ENCODE results near the gene DHX9. TPM values are rescaled to one million over a fixed set of nuclear protein-coding genes. Genes with fewer than 3 reads are reported as not detected.

Gene DHX9
- polyA plus RNA-seq, 1 donor from 2014 or later = 193 TPM

DNA sequence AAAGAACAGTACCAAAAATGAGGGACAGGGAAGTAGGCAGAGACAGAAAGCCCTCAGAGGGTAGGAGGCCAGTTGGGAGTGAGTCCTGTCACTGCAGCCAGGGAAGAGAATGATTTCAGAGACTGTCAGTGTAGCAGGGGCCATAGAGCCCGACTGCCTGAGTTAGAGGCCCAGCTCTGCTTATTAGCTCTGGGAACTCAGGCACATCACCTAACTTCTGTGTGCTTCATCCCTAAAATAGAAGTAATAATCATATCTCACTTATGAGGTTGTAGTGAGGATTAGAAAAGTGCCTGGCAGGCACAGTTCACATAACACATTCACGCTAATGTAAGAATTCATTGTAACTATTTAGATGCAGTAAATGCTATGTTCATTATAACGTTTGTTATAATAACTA is 31.2 kb upstream of the DHX9 start:
- H3K79me2 ChIP-seq (replicated peaks; ENCODE audit: insufficient read depth, low read length) = no peaks in the 10 kb centered on the region
- TF ChIP-seq, protein P1, sequence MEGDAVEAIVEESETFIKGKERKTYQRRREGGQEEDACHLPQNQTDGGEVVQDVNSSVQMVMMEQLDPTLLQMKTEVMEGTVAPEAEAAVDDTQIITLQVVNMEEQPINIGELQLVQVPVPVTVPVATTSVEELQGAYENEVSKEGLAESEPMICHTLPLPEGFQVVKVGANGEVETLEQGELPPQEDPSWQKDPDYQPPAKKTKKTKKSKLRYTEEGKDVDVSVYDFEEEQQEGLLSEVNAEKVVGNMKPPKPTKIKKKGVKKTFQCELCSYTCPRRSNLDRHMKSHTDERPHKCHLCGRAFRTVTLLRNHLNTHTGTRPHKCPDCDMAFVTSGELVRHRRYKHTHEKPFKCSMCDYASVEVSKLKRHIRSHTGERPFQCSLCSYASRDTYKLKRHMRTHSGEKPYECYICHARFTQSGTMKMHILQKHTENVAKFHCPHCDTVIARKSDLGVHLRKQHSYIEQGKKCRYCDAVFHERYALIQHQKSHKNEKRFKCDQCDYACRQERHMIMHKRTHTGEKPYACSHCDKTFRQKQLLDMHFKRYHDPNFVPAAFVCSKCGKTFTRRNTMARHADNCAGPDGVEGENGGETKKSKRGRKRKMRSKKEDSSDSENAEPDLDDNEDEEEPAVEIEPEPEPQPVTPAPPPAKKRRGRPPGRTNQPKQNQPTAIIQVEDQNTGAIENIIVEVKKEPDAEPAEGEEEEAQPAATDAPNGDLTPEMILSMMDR (IDR thresholded peaks at IDR 0.05; ENCODE audit: poor library complexity, severe bottlenecking) = no peak
- TF ChIP-seq SMC3 (conservative IDR thresholded peaks at IDR 0.05; ENCODE audit: poor library complexity) (no peak), MXI1 (conservative IDR thresholded peaks at IDR 0.05; ENCODE audit: poor library complexity, severe bottlenecking) (no peak), RAD21 (conservative IDR thresholded peaks at IDR 0.05) (no peak), EP300 (conservative IDR thresholded peaks at IDR 0.05; ENCODE audit: poor library complexity, severe bottlenecking) (no peak), EZH2 (IDR thresholded peaks at IDR 0.05; ENCODE audit: borderline replicate concordance, insufficient read depth, low read length, poor library complexity, severe bottlenecking) (no peak), POLR2AphosphoS5 (IDR thresholded peaks at IDR 0.05) (no peak), TAF1 (IDR thresholded peaks at IDR 0.05; ENCODE audit: low read depth) (no peak)
- TF ChIP-seq, protein P2, sequence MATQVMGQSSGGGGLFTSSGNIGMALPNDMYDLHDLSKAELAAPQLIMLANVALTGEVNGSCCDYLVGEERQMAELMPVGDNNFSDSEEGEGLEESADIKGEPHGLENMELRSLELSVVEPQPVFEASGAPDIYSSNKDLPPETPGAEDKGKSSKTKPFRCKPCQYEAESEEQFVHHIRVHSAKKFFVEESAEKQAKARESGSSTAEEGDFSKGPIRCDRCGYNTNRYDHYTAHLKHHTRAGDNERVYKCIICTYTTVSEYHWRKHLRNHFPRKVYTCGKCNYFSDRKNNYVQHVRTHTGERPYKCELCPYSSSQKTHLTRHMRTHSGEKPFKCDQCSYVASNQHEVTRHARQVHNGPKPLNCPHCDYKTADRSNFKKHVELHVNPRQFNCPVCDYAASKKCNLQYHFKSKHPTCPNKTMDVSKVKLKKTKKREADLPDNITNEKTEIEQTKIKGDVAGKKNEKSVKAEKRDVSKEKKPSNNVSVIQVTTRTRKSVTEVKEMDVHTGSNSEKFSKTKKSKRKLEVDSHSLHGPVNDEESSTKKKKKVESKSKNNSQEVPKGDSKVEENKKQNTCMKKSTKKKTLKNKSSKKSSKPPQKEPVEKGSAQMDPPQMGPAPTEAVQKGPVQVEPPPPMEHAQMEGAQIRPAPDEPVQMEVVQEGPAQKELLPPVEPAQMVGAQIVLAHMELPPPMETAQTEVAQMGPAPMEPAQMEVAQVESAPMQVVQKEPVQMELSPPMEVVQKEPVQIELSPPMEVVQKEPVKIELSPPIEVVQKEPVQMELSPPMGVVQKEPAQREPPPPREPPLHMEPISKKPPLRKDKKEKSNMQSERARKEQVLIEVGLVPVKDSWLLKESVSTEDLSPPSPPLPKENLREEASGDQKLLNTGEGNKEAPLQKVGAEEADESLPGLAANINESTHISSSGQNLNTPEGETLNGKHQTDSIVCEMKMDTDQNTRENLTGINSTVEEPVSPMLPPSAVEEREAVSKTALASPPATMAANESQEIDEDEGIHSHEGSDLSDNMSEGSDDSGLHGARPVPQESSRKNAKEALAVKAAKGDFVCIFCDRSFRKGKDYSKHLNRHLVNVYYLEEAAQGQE (IDR thresholded peaks at IDR 0.05; ENCODE audit: borderline replicate concordance) = no peak
- no peak overlapping the region for H3K4me2 ChIP-seq (ENCODE audit: low read length)
- no peaks in the 10 kb centered on the region for H4K20me1 ChIP-seq (ENCODE audit: insufficient read depth)
- no peak overlapping the region for H3K4me3 ChIP-seq (ENCODE audit: low read length)
- H3K9me3 ChIP-seq (ENCODE audit: low read length) = no peaks in the 10 kb centered on the region
- H3K27ac ChIP-seq (ENCODE audit: low read length) = no peak overlapping the region
- H3F3A ChIP-seq (ENCODE audit: insufficient read depth, low read length, poor library complexity, severe bottlenecking) = no peaks in the 10 kb centered on the region
- H3K36me3 ChIP-seq (ENCODE audit: insufficient read depth, low read length) = no peaks in the 10 kb centered on the region
- H2AFZ ChIP-seq (ENCODE audit: low read depth, low read length) = no peak overlapping the region
- H3K9me2 ChIP-seq (ENCODE audit: insufficient read depth, low read length) = no peaks in the 10 kb centered on the region
- H3K27me3 ChIP-seq (ENCODE audit: insufficient read depth, low read depth, low read length) = no peaks in the 10 kb centered on the region
- no peak overlapping the region for H3K9ac ChIP-seq (ENCODE audit: low read length)

DNA sequence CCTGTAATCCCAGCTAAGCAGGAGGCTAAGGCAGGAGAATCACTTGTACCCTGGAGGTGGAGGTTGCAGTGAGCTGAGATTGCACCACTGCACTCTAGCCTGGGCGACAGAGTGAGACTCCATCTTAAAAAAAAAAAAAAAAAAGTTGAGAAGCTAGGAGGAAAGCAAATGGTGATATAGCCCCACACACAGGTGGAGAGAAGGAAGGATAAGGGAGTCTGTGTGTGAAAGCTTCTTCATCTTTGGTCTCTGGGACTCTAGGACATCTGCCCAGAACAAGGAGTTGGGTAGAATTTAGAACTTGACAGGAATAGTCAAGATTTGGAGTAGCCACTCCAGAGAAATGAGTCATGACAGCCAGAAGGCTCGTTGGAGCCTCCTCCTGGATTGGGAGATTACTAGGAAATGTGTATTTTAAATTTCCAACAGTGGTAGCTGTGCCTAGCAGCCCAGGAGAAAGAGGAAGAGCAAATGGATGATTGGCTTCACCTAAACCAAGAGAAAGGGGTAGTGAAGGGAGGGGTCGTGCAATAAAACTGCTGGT is 29.7 kb upstream of the DHX9 start:
- H3K79me2 ChIP-seq (replicated peaks; ENCODE audit: insufficient read depth, low read length) = no peaks in the 10 kb centered on the region
- H2AFZ ChIP-seq (ENCODE audit: low read depth, low read length) = no peak overlapping the region
- H3K27me3 ChIP-seq (ENCODE audit: insufficient read depth, low read depth, low read length) = no peaks in the 10 kb centered on the region
- no peaks in the 10 kb centered on the region for H3K9me2 ChIP-seq (ENCODE audit: insufficient read depth, low read length)
- H3K27ac ChIP-seq (ENCODE audit: low read length) = no peak overlapping the region
- H3K4me2 ChIP-seq (ENCODE audit: low read length) = no peak overlapping the region
- H3K4me3 ChIP-seq (ENCODE audit: low read length) = no peak overlapping the region
- TF ChIP-seq SMC3 (conservative IDR thresholded peaks at IDR 0.05; ENCODE audit: poor library complexity) (no peak), EP300 (conservative IDR thresholded peaks at IDR 0.05; ENCODE audit: poor library complexity, severe bottlenecking) (no peak), TAF1 (IDR thresholded peaks at IDR 0.05; ENCODE audit: low read depth) (no peak), EZH2 (IDR thresholded peaks at IDR 0.05; ENCODE audit: borderline replicate concordance, insufficient read depth, low read length, poor library complexity, severe bottlenecking) (no peak), RAD21 (conservative IDR thresholded peaks at IDR 0.05) (no peak), POLR2AphosphoS5 (IDR thresholded peaks at IDR 0.05) (no peak), MXI1 (conservative IDR thresholded peaks at IDR 0.05; ENCODE audit: poor library complexity, severe bottlenecking) (no peak)
- TF ChIP-seq, protein P2 (IDR thresholded peaks at IDR 0.05; ENCODE audit: borderline replicate concordance) = no peak
- TF ChIP-seq, protein P1 (IDR thresholded peaks at IDR 0.05; ENCODE audit: poor library complexity, severe bottlenecking) = no peak
- H3F3A ChIP-seq (ENCODE audit: insufficient read depth, low read length, poor library complexity, severe bottlenecking) = no peaks in the 10 kb centered on the region
- H4K20me1 ChIP-seq (ENCODE audit: insufficient read depth) = no peaks in the 10 kb centered on the region
- no peaks in the 10 kb centered on the region for H3K9me3 ChIP-seq (ENCODE audit: low read length)
- H3K9ac ChIP-seq (ENCODE audit: low read length) = no peak overlapping the region
- H3K36me3 ChIP-seq (ENCODE audit: insufficient read depth, low read length) = no peaks in the 10 kb centered on the region
